ENCODE measurements around the gene RBBP4. TPM values are rescaled to one million over a fixed set of nuclear protein-coding genes. Genes with fewer than 3 reads are reported as not detected.

Gene RBBP4
- total and polyA plus RNA-seq, 5 donors from 2014 or later: 139 to 312 (median 286) TPM

- Histone ChIP-seq H3K9me3 (ENCODE audit: control insufficient read depth in 2 of 2, low read length in 2 of 2) (no peaks in the 10 kb centered on the region), H3K4me1 (ENCODE audit: control insufficient read depth, insufficient read depth, low read length, poor library complexity, severe bottlenecking) (peaks cover 4% of the 10 kb centered on the region), H3K27me3 (ENCODE audit: control insufficient read depth, insufficient read depth, low read length) (no peaks in the 10 kb centered on the region), H3K4me3 (ENCODE audit: low read depth, low read length) (no peak overlapping the region), H3K27ac (ENCODE audit: insufficient read depth, low read length, poor library complexity, severe bottlenecking) (no peak overlapping the region), H3K36me3 (ENCODE audit: control insufficient read depth, insufficient read depth, low read length) (peaks cover 27% of the 10 kb centered on the region)
- Mint-ChIP-seq H3K4me3 (no peak overlapping the region), H3K36me3 (peaks cover 27% of the 10 kb centered on the region), H3K27me3 (no peaks in the 10 kb centered on the region), H3K9me3 (peaks cover 0 to 1% (median 0%) of the 10 kb centered on the region in 7 donors), H3K4me1 (peaks cover 10 to 30% (median 17%) of the 10 kb centered on the region in 4 donors), H3K27ac (no peak overlapping the region)
- ATAC-seq (ENCODE audit: low read depth in 2 of 2) (no peak), DNase-seq (no peak)
Observed at GRCh38 chr1:32618673-32619221, 32.3 kb upstream of the RBBP4 start.

GRCh38 chr1:32619701-32620485, 31.1 kb upstream of the RBBP4 start:
- Histone ChIP-seq H3K4me3 (ENCODE audit: low read depth, low read length) (no peak overlapping the region), H3K27me3 (ENCODE audit: control insufficient read depth, insufficient read depth, low read length) (no peaks in the 10 kb centered on the region), H3K4me1 (ENCODE audit: control insufficient read depth, insufficient read depth, low read length, poor library complexity, severe bottlenecking) (peaks cover 4% of the 10 kb centered on the region), H3K9me3 (ENCODE audit: control insufficient read depth in 2 of 2, low read length in 2 of 2) (no peaks in the 10 kb centered on the region), H3K36me3 (ENCODE audit: control insufficient read depth, insufficient read depth, low read length) (peaks cover 31% of the 10 kb centered on the region), H3K27ac (ENCODE audit: insufficient read depth, low read length, poor library complexity, severe bottlenecking) (peak overlapping the region; percentile 14)
- ATAC-seq (ENCODE audit: low read depth in 2 of 2) (no peak), DNase-seq (peak in 1 of 3 donors; percentile 40)
- Mint-ChIP-seq H3K27ac (peak overlapping the region in 1 of 3 donors; percentile 28), H3K36me3 (peaks cover 32% of the 10 kb centered on the region), H3K4me3 (no peak overlapping the region), H3K4me1 (peaks cover 10 to 37% (median 22%) of the 10 kb centered on the region in 4 donors), H3K27me3 (no peaks in the 10 kb centered on the region), H3K9me3 (peaks cover 0 to 1% (median 0%) of the 10 kb centered on the region in 7 donors)

- Mint-ChIP-seq H3K9me3 (peaks cover 0 to 1% (median 0%) of the 10 kb centered on the region in 7 donors), H3K4me1 (peaks cover 10 to 43% (median 27%) of the 10 kb centered on the region in 4 donors), H3K27me3 (no peaks in the 10 kb centered on the region), H3K4me3 (no peak overlapping the region), H3K36me3 (peaks cover 33% of the 10 kb centered on the region), H3K27ac (no peak overlapping the region)
- H3K9me3 ChIP-seq (ENCODE audit: control insufficient read depth in 2 of 2, low read length in 2 of 2): no peaks in the 10 kb centered on the region
- no peak overlapping the region for H3K4me3 ChIP-seq (ENCODE audit: low read depth, low read length)
- H3K36me3 ChIP-seq (ENCODE audit: control insufficient read depth, insufficient read depth, low read length): peaks cover 35% of the 10 kb centered on the region
- peaks cover 4% of the 10 kb centered on the region for H3K4me1 ChIP-seq (ENCODE audit: control insufficient read depth, insufficient read depth, low read length, poor library complexity, severe bottlenecking)
- no peaks in the 10 kb centered on the region for H3K27me3 ChIP-seq (ENCODE audit: control insufficient read depth, insufficient read depth, low read length)
- no peak for ATAC-seq (ENCODE audit: low read depth in 2 of 2)
- no peak for DNase-seq
- no peak overlapping the region for H3K27ac ChIP-seq (ENCODE audit: insufficient read depth, low read length, poor library complexity, severe bottlenecking)
Observed at GRCh38 chr1:32622205-32622604, 28.8 kb upstream of the RBBP4 start.

GRCh38 chr1:32622806-32623681, 28.0 kb upstream of the RBBP4 start:
- Mint-ChIP-seq H3K4me3 (no peak overlapping the region), H3K27me3 (no peaks in the 10 kb centered on the region), H3K27ac (peak overlapping the region; percentile 51 to 91 (median 65)), H3K9me3 (no peaks in the 10 kb centered on the region), H3K36me3 (peaks cover 38% of the 10 kb centered on the region), H3K4me1 (peaks cover 15 to 49% (median 33%) of the 10 kb centered on the region in 4 donors)
- Histone ChIP-seq H3K27me3 (ENCODE audit: control insufficient read depth, insufficient read depth, low read length) (no peaks in the 10 kb centered on the region), H3K36me3 (ENCODE audit: control insufficient read depth, insufficient read depth, low read length) (peaks cover 35% of the 10 kb centered on the region), H3K4me3 (ENCODE audit: low read depth, low read length) (no peak overlapping the region), H3K9me3 (ENCODE audit: control insufficient read depth in 2 of 2, low read length in 2 of 2) (no peaks in the 10 kb centered on the region), H3K4me1 (ENCODE audit: control insufficient read depth, insufficient read depth, low read length, poor library complexity, severe bottlenecking) (peaks cover 10% of the 10 kb centered on the region), H3K27ac (ENCODE audit: insufficient read depth, low read length, poor library complexity, severe bottlenecking) (no peak overlapping the region)
- DNase-seq (peak in 1 of 3 donors; percentile 13), ATAC-seq (ENCODE audit: low read depth in 2 of 2) (no peak)

GRCh38 chr1:32623775-32624174, 27.2 kb upstream of the RBBP4 start:
- DNase-seq (peak in 1 of 3 donors; percentile 27), ATAC-seq (ENCODE audit: low read depth in 2 of 2) (no peak)
- H3K9me3 ChIP-seq (ENCODE audit: control insufficient read depth in 2 of 2, low read length in 2 of 2): no peaks in the 10 kb centered on the region
- Mint-ChIP-seq H3K4me1 (peaks cover 15 to 47% (median 33%) of the 10 kb centered on the region in 4 donors), H3K9me3 (no peaks in the 10 kb centered on the region), H3K27ac (peak overlapping the region; percentile 65 to 91 (median 72)), H3K36me3 (peaks cover 38% of the 10 kb centered on the region), H3K4me3 (no peak overlapping the region), H3K27me3 (no peaks in the 10 kb centered on the region)
- H3K27me3 ChIP-seq (ENCODE audit: control insufficient read depth, insufficient read depth, low read length): no peaks in the 10 kb centered on the region
- no peak overlapping the region for H3K4me3 ChIP-seq (ENCODE audit: low read depth, low read length)
- peaks cover 10% of the 10 kb centered on the region for H3K4me1 ChIP-seq (ENCODE audit: control insufficient read depth, insufficient read depth, low read length, poor library complexity, severe bottlenecking)
- no peak overlapping the region for H3K27ac ChIP-seq (ENCODE audit: insufficient read depth, low read length, poor library complexity, severe bottlenecking)
- H3K36me3 ChIP-seq (ENCODE audit: control insufficient read depth, insufficient read depth, low read length): peaks cover 32% of the 10 kb centered on the region

GRCh38 chr1:32626176-32626575, 24.8 kb upstream of the RBBP4 start:
- Mint-ChIP-seq H3K4me3 (no peak overlapping the region), H3K27ac (no peak overlapping the region), H3K36me3 (peaks cover 35% of the 10 kb centered on the region), H3K4me1 (peaks cover 15 to 31% (median 25%) of the 10 kb centered on the region in 4 donors), H3K9me3 (no peaks in the 10 kb centered on the region), H3K27me3 (no peaks in the 10 kb centered on the region)
- H3K4me3 ChIP-seq (ENCODE audit: low read depth, low read length): no peak overlapping the region
- no peaks in the 10 kb centered on the region for H3K27me3 ChIP-seq (ENCODE audit: control insufficient read depth, insufficient read depth, low read length)
- ATAC-seq (ENCODE audit: low read depth in 2 of 2) (no peak), DNase-seq (no peak)
- H3K36me3 ChIP-seq (ENCODE audit: control insufficient read depth, insufficient read depth, low read length): peaks cover 24% of the 10 kb centered on the region
- H3K4me1 ChIP-seq (ENCODE audit: control insufficient read depth, insufficient read depth, low read length, poor library complexity, severe bottlenecking): peaks cover 7% of the 10 kb centered on the region
- H3K27ac ChIP-seq (ENCODE audit: insufficient read depth, low read length, poor library complexity, severe bottlenecking): no peak overlapping the region
- no peaks in the 10 kb centered on the region for H3K9me3 ChIP-seq (ENCODE audit: control insufficient read depth in 2 of 2, low read length in 2 of 2)

- Mint-ChIP-seq H3K27me3 (no peaks in the 10 kb centered on the region), H3K9me3 (no peaks in the 10 kb centered on the region)
- peak overlapping the region; percentile 9 for H3K4me3 ChIP-seq (ENCODE audit: low read depth, low read length)
Observed at GRCh38 chr1:32627596-32628162, 23.3 kb upstream of the RBBP4 start.

More at GRCh38 chr1:32627596-32628162, 23.3 kb upstream of the RBBP4 start:
- peak overlapping the region; percentile 47 for H3K27ac ChIP-seq (ENCODE audit: insufficient read depth, low read length, poor library complexity, severe bottlenecking)
- Mint-ChIP-seq H3K4me1 (peaks cover 15 to 30% (median 24%) of the 10 kb centered on the region in 4 donors), H3K27ac (peak overlapping the region in 2 of 3 donors; percentile 68 to 88), H3K36me3 (peaks cover 29% of the 10 kb centered on the region), H3K4me3 (peak overlapping the region; percentile 32 to 57 (median 42))
- peak; percentile 62 to 68 for ATAC-seq (ENCODE audit: low read depth in 2 of 2)
- peaks cover 21% of the 10 kb centered on the region for H3K36me3 ChIP-seq (ENCODE audit: control insufficient read depth, insufficient read depth, low read length)
- H3K27me3 ChIP-seq (ENCODE audit: control insufficient read depth, insufficient read depth, low read length): no peaks in the 10 kb centered on the region
- H3K4me1 ChIP-seq (ENCODE audit: control insufficient read depth, insufficient read depth, low read length, poor library complexity, severe bottlenecking): peaks cover 7% of the 10 kb centered on the region
- no peaks in the 10 kb centered on the region for H3K9me3 ChIP-seq (ENCODE audit: control insufficient read depth in 2 of 2, low read length in 2 of 2)
- DNase-seq: peak in 2 of 3 donors; percentile 22 to 78

Data from CD4-positive, CD25-positive, alpha-beta regulatory T cell (primary cell).